HT-29 (cell line): Measurements from ENCODE around the gene HOPX. TPM values are rescaled to one million over a fixed set of nuclear protein-coding genes. Genes with fewer than 3 reads are reported as not detected.
A peak's percentile ranks its signal among the peaks of the same experiment; 100 is the strongest.
"Not testable (repeated sequence)": the region's sequence is repeated elsewhere in the genome, so short reads cannot be mapped to it uniquely, and the experiment has no call there.

Experiments used
- DNase-seq: peaks from one replicate; pipeline ENCODE4 v3.0.0-alpha.2; 2015; ENCODE audit warnings: low spot score
- total RNA-seq: library from RNA; depleted of rRNA; stranded (reverse); fragments of >200 nt; shearing (Covaris generic); gene quantifications from 2 replicates; pipeline ENCODE4 v1.2.3, GENCODE V29; 2014

Gene HOPX
- total RNA-seq, 1 experiment from 2014 or later: 3.0 TPM

DNA sequence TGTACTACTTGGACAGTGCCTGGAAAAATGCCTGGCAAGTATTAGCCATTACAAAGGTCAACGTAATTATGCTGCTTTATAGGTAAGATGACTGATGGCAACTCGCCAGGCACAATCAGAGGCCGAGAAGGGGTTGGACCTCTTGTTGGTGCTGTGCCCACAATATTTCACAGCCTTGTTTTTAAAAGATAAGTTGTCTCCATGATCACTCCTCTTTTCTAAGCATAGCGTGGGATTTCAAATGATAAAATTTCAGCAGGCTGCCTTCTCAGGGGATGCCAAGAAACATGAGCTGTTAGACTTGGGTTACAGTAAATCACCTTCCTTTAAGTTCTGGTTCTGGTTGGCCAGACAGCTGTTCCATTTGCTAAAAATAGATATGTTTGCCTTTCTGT lies 26.9 kb downstream of the HOPX start:
- peak; percentile 43 for DNase-seq

DNA sequence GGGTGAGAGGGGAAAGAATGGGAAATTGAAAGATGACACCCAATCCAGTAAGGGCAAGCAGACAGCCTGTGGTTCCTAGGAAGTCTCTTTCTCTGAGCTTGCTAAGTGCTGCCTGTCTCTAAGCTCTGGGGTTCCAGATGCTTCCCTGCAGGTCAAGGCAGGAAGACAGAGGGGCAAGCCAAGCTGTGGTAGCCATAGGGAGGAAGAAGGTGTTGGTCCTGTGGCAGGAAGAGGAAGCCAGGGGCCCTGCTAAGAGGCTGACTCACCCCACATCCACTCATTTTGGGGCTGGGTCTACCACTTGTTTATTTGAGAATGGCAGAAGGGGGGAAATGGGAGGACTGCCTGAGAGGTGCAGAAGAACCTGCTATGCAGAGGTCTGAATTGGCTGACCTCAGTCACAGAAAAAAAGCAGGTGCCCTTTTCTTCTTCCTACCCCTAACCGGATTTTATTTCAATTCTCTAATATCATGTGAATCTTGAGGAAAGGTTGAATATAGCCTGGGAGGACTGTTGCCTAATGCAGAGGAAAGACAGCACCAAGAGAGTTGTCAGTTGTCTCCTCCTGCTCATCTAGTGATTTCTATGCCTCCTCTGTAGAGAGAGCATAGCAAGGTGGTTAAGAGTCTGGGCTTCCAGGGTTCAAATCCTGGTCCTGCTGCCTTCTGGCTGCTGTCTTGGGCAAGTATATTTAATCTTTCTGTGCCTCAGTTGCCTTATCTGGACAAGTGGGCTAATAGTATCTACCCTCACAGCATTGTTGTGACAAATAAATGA lies 27.4 kb downstream of the HOPX start:
- DNase-seq: no peak

DNA sequence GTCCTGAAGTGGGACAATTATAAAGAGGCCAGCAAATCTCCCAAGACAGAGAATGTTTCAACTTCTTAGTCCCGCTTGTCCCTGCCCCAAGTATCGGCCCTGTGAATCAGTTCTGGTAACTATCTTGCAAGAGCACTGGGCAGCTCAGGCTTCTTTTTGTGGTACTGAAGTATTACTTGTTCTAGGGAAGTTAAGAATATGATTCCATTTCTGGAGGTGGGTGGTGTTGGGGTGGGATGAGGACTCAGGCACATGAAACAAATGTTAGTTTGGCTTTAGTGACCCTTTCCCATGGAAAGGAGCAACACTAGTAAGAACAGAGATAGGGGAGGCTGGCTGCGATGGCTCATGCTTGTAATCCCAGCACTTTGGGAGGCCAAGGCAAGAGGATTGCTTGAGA lies 28.9 kb downstream of the HOPX start:
- no peak for DNase-seq

DNA sequence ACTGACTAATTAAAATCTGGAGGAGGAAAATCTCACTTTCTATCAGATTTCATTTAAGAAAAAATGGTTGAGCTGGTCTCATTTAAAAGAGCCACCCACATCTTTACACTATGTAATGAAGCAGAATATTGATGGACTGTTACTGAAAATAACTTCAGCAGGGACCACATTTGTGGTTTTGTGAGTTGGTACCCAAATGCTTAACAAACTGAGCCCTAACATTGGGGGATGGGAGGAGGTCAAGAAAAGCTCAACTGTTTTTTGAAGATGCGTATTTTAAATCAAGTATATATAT lies 30.1 kb downstream of the HOPX start:
- DNase-seq: no peak

DNA sequence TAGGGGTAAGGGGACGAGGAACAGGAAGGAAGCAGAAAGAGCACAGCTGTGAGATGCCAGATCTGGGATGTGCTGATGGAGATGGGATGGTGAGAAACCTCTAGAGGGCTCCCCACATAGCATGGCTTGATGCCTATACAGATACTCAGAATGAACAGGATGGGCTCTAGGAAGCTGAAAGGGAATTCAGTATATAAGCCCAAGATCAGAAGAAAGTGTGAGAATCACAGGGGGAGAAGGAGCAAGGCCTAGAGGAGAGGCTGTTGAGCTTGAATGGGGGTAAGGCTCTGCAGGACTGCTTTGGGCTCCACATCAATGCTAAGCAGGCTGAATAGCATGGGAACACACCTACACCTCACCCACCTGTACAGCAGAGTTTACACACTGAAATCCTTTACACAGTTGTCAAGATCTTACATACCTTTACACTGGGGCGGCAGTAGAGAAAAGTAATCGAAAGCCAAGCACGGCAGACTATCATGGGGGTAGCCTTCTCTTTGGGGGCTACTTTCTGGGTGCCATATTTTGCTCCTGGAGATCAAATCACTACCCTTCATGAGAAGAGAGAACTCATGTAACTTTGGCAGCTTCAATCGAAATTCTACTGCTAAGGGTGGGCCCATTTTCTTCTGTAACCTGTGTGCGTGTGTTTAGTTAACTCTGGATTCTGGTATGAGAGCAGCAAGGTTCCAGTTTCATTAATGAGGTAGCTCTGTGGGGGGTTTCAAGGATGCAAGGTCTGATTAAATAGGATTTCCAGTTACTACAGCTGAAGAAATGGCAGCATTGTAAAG lies 30.6 kb downstream of the HOPX start:
- DNase-seq: no peak

DNA sequence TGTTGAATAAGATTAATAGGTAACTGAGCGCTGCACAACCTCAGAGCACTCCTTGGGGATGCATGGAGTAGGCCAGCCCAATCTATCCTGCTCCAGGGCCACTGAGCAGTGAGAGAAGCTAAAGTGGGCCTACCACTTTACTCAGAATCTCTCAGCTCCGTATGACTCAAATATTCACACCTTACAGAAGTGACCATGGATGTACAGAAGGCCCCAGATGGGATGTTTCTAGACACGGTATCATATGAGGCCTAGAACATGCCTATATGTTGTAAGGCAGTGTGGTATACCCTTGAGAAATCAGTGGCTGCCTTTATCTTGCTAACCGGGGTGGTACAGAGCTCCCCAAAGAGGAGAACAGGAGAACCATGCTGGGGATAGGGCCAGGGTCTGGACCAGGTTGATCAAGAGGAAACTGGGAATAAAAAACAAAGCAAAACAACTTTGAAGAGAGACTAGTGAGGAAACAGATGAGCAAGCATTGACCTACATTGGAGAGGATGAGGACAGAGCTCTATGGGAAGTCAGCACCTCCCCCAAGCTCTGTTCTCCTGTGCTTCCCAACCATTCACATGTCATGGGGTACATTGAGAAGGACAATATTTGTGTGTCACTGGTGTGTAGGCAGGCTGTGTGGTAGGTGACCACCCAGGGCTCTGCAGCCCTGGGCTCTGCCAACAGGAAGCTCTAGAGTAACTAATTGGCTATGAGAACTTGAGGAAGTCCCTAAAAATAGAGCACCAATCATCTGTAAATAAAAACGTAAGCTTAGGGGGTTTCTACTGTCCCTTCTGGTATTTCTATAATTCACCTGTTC lies 31.4 kb downstream of the HOPX start:
- no peak for DNase-seq

DNA sequence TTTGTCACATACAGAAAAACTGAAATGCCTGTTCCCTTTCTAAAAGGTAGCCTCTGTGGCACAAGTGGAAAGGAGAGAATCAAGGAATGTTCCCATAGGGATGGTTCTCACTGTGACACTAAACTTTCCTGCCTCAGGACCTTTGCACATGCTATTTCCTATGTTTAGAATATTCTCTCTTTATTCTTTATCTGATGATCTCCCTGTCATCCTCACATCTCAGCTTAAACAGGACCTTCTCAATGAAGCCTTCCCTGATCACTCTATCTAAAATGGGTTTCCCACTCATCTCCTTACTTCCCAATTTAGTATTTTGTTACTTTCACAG lies 32.3 kb downstream of the HOPX start:
- no peak for DNase-seq

DNA sequence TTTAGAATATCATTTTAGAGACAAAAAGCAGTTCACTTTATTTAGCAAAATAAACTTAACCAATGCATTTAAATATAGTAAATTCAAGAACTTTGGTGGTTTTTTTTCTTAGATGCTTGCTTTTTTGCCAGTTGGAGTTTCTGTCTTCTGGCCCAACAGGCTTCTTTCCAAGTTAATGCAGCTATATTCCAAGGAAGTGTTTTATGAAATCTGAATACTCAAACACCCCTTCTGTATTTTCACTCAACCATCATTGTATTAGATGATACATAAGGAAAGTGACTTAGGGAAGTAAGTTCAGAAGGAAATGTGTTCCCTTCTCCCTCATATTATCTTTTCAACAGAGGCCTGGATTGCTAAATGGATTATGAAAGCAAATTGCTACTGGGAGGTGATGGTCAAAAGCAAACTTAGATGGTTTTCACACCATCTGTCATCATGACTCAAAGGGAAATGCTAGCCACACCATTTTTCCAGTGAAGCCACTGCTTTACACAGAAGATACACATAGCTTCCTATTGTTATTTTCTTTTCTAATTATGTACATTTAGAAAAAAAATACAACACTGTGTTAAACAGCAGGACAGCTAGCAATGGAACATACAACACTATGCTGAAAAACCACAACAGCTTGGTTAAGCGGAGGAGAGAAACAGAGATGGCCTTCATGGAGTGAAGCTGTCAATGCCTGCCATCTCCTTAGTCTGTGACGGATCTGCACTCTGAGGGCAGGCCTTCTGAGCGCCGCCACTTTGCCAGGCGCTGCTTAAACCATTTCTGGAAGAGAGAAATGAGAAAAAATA lies 32.9 kb downstream of the HOPX start:
- no peak for DNase-seq

DNA sequence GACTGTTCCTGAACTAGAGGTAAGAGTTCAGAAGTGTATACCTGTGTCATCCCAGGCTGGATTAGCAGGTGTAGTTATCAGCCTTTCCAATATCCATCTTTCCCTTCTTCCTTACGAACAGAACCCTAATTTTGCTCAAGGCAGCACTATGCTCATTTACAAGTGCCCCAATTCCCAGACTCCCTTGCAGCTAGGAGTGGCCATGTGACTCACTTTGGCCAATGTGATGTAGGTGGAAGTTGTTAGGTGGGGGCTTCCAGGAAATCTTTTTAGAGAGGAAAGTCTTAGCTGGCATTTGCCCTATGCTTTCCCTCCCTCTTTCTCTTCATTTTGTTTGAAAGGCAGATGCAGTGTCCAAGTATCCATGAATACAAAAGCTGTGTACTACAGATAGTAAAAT lies 34.8 kb downstream of the HOPX start:
- no peak for DNase-seq

DNA sequence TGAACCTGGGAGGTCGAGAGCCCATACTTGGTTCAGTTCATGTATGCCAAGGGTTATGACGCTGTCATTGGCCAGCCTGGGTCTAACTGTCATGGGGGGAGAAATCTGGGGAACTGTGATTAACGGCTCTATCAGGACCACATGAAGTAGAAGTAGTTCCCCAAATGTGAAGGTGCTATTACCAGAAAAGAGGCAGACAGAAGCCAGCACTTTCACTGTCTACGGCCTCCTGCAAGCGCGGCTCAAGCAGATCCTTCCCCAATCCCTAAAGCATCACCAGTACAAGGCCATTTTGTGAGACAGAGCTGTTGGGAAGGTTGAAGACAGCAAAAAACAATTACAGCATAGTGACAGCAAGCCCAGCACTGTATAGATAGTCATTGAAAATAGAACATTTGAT lies 37.5 kb downstream of the HOPX start:
- no peak for DNase-seq

DNA sequence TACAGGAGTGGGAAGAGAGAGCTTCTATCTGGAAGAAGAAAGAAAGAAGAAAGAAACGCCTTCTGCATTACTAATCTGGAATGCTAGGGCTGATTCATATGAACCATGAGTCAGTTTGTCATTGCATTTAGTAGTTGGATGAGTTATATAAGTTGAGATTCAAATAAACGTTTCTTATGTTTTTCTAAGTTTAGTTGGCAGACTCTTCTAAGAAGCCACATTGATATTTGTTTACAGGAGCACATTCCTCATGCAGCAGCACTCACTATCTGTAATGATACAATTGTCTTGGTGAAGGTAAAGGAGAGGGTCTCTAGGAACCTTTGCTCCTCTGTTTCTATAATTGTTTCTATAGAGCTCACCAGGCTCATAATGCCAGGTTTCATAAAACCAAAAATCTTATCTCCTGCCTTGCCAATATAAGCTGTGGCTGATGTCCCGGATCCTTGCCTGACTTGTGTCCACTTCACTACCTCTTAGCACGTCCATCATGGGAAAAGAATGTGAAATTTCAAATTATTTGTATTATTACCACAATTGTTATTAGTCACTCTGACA lies 39.5 kb downstream of the HOPX start:
- DNase-seq: peak; percentile 16

DNA sequence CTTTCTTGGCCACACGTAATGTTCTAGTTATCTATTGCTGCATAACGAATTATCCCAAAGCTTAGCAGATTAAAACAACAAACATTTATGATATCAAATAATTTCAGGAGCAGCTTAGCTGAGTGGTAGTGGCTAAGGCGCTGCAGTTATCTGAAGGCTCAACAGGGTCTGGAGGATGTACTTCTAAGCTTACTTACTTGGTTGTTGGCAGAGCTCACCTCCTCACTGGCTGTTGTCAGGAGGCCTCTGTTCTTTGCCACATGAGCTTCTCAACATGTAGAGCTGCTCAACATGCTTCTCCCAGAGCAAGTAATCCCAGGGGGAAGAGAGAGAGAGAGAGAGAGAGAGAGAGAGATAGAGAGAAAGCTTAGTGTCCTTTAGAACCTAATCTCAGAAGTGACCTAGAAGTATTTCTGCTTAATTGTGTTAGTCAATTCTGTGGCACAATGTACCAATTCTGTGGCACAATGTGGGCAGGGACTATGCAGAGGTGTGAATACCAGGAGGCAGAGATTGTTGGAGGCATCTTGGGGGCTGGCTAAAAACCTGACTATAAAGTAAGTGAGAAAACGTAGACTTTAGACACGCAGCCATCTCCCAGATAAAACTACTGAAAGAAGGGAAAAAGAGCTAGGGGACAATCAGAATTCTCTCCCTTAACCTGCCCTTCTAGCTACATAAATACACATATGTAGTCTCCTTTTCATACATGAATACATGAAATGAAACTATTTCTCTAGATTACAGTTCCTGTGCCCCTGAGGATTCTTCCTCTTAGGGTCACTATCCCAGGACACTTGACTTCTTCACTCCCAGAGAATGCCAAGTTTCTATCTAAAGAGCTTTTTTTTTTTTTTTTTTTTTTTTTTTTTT lies 40.2 kb downstream of the HOPX start:
- DNase-seq: no peak

DNA sequence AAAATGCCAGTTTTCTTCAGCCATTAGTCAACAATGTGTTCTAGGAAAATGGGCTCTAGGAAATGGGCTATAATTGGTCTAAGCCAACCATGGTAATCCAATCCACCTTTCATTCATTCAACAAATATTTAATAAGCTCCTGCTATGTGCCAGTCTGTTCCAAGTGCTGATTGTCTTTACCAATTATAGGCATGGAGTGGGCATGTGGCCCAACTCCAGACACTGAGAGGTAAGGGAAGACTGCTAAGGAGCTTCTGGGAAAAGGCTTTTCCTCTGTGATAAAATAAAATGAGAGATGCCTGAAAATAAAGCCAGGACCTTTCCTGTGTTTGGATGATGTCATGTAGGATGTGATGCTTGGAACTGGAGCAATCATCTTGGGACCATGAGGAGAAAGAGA lies 43.3 kb downstream of the HOPX start:
- no peak for DNase-seq

DNA sequence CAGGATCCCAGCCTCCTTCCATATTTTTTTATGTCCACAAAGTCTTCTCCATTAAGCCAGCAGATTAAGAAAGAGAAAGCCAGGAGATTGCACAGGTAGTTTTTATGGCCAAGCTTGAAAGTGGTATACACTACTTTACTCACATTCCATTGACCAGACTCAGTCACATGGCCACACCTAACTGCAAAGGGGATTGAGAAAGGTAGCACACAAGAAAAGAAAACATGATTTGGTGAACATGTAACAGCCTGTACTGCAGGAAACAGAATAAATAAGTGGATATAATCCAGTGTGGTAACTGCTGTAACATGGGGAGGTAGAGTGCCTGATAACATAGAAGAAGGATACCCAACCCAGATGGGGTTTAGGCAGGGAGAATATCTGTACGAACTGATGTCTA lies 43.9 kb downstream of the HOPX start:
- DNase-seq: no peak

DNA sequence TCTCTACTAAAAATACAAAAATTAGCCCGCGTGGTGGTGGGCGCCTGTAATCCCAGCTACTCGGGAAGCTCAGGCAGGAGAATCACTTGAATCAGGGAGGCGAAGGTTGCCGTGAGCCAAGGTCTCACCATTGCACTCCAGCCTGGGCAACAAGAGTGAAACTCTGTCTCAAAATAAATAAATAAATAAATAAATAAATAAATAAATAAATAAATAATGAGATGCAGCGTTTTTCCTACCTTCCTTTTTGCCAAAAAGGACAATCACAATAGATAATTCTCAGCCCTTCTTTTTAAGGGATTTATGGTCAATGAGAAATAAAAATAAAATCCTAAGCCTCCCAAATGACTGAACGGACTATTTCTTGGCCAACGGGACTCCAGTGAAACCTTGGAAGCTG lies 46.1 kb downstream of the HOPX start:
- DNase-seq: not testable (repeated sequence)

DNA sequence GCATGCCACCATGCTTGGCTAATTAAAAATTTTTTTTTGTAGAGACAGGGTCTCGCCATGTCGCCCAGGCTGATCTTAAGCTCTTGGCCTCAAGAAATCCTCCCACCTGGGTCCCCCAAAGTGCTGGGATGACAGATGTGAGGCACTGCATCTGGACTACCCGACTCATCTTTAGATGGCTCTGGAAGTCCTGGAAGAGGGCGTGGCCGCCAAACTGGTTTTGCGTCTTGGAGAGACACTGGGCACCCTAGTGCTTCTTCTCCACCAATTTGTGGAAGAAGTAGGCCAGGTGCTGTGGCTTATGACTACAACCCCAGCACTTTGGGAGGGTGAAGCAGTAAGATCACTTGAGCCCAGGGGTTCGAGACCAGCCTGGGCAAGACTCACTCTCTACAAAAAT lies 47.6 kb downstream of the HOPX start:
- DNase-seq: no peak

DNA sequence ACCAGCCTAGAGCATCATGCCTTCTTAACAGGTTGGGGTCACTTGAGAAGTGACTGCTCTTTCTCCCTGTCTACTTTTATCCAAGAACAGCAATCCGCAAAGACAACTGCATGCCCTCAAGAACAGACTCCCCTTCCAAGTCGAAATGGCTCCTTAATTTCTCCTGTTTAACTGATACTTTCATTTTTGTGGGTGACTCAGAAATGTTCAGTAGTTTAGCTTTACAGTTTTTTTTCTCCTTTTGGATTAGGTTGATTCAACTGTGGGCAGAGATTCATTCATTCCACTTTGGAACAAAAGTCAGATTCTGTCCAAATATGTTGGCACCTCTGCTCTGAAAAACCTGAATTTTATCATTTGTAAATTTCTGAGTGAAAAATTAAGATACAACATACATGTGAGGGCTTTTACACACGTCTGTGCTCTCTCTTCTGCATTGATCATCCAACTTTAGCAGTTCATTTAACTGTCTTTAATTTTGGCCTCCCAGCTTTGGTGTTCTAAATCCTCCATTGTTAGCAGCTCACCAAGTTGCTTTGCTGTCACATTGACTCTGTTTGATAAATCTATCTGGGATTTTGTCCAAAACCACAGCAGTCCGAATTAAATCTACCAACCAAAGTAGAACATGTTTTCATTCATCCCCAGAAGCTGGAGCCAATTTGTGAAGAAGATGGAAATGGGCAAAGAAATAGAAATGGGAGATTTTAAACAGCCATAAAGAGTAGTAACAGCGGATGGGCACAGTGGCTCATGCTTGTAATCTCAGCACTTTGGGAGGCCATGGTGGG lies 50.0 kb downstream of the HOPX start:
- no peak for DNase-seq

DNA sequence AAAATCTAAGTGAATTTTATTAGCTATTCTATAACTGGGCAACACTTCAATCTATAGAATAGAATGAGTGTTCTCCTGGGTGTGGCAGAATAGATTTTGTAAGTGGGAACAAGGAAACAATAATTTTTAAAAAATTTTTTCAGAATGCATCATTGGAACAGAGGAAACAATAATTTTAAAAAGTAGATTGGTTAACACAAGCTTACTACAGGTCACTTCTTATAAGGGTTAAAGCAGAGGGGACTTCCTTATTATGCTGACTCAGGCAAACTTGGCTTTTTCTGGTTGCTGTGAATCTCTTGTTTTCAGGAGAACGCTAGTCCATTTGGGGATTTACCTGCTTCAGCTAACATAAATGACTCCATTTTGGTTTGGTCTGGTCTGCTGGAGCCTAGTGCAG lies 52.5 kb downstream of the HOPX start:
- no peak for DNase-seq

DNA sequence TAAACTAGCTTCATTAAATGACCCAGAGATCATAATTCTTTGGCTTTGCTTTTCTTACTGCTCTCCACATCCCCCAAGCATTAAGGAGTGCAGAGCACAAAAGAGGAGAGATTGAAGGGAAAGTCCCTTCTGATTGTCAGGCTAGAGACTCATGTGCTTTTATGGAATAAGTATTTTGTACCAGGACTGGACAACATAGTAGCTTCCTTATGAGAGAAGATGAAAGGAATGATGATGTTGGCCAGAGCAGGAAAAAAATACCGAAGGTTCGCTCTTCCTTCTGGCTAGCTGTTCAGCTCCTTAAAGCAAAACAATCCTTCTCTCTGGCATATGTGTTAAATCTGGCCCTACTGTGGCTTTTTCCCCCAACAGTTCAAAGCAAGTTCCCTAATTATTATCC lies 53.1 kb downstream of the HOPX start:
- no peak for DNase-seq

DNA sequence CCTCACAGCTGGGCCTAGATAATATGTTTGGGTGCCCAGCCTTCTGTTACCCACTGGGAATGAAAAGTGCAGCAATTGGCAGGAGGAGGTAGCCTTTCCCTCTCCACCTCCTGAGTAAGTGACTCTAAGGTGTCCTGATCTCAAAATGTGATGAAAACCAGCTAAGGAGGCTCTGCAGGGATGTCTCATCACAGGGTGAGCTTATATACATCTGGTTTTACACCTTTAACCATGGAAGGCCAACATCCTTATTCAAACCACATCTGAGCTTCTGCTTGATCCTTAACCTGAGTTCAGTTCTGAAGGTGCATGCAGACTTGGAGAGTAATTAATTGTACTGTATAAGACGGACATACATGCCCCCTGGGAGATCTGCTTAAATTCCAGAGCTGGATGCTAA lies 53.7 kb downstream of the HOPX start:
- no peak for DNase-seq
